OCI-LY1 (cell line): ENCODE measurements around the gene SERINC5.
A peak's percentile ranks its signal among the peaks of the same experiment; 100 is the strongest.
"Not testable (repeated sequence)": the region's sequence is repeated elsewhere in the genome, so short reads cannot be mapped to it uniquely, and the experiment has no call there.

ENCODE experiments used
- H2AFZ ChIP-seq: fragments of 200-600 bp; sonication (generic), shearing (Covaris generic); 2 replicates; pipeline ENCODE4 v1.6.0; 2014; ENCODE audit warnings: antibody characterized with exemption, mild to moderate bottlenecking, low read length
- H3F3A ChIP-seq: fragments of 200-600 bp; sonication (generic), shearing (Covaris generic); 2 replicates; pipeline ENCODE4 v1.6.0; 2014; ENCODE audit warnings: mild to moderate bottlenecking, antibody characterized with exemption, low read length, moderate library complexity; ENCODE audit not compliant: insufficient read depth
- H3K27ac ChIP-seq: fragments of 200-600 bp; sonication (generic); 2 replicates; pipeline ENCODE4 v1.5.1; 2014; ENCODE audit warnings: low read length, mixed run types, mild to moderate bottlenecking, low read depth; ENCODE audit not compliant: poor library complexity, severe bottlenecking
- H3K27me3 ChIP-seq: fragments of 200-600 bp; sonication (generic); 2 replicates; pipeline ENCODE4 v1.6.0; 2014; ENCODE audit warnings: antibody characterized with exemption, mild to moderate bottlenecking, low read length, moderate library complexity; ENCODE audit not compliant: insufficient read depth
- H3K36me3 ChIP-seq: fragments of 200-600 bp; sonication (generic); 2 replicates; pipeline ENCODE4 v1.6.1; 2014; ENCODE audit warnings: mild to moderate bottlenecking, antibody characterized with exemption, low read length, moderate library complexity, mixed read lengths; ENCODE audit not compliant: insufficient read depth
- H3K4me1 ChIP-seq: fragments of 200-600 bp; sonication (generic); 2 replicates; pipeline ENCODE4 v1.5.1; 2014; ENCODE audit warnings: mild to moderate bottlenecking, low read length, moderate library complexity; ENCODE audit not compliant: insufficient read depth, severe bottlenecking
- H3K4me2 ChIP-seq: fragments of 200-600 bp; sonication (generic), shearing (Covaris generic); 2 replicates; pipeline ENCODE4 v1.6.1; 2014; ENCODE audit warnings: low read length
- H3K4me3 ChIP-seq: fragments of 200-600 bp; sonication (generic); 2 replicates; pipeline ENCODE4 v1.5.1; 2014; ENCODE audit warnings: low read length, low read depth, mild to moderate bottlenecking, mixed read lengths; ENCODE audit not compliant: poor library complexity, severe bottlenecking
- H3K79me2 ChIP-seq: fragments of 200-600 bp; shearing (Covaris generic); 2 replicates; pipeline ENCODE4 v1.6.1; 2016; ENCODE audit warnings: mixed run types, low read length, mixed read lengths; ENCODE audit not compliant: insufficient read depth
- H3K9ac ChIP-seq: fragments of 200-600 bp; sonication (generic), shearing (Covaris generic); 2 replicates; pipeline ENCODE4 v1.6.1; 2014; ENCODE audit warnings: mild to moderate bottlenecking, low read length, mixed read lengths
- H3K9me2 ChIP-seq: fragments of 200-600 bp; sonication (generic), shearing (Covaris generic); 2 replicates; pipeline ENCODE4 v1.6.1; 2014; ENCODE audit warnings: low read depth, mild to moderate bottlenecking, low read length, mixed read lengths
- H3K9me3 ChIP-seq: fragments of 200-600 bp; shearing (Covaris generic); 2 replicates; pipeline ENCODE4 v1.6.1; 2014; ENCODE audit warnings: low read length, mixed read lengths
- H4K20me1 ChIP-seq: fragments of 200-600 bp; sonication (generic), shearing (Covaris generic); 2 replicates; pipeline ENCODE4 v1.6.0; 2016; ENCODE audit warnings: mild to moderate bottlenecking, low read length; ENCODE audit not compliant: insufficient read depth
- EZH2 ChIP-seq: fragments of 200-600 bp; sonication (generic), shearing (Covaris generic); IDR thresholded peaks from 2 replicates; pipeline ENCODE4 v1.8.0; 2017; ENCODE audit warnings: borderline replicate concordance, mixed run types, mild to moderate bottlenecking, antibody characterized with exemption, low read length, moderate library complexity, mixed read lengths
- TF ChIP-seq, protein P1 (sequence below): fragments of 200-600 bp; sonication (generic), shearing (Covaris generic); IDR thresholded peaks from 2 replicates; pipeline ENCODE4 v1.5.1; 2017; ENCODE audit warnings: mild to moderate bottlenecking, antibody characterized with exemption, low read length, moderate library complexity, mixed read lengths

Gene SERINC5

DNA sequence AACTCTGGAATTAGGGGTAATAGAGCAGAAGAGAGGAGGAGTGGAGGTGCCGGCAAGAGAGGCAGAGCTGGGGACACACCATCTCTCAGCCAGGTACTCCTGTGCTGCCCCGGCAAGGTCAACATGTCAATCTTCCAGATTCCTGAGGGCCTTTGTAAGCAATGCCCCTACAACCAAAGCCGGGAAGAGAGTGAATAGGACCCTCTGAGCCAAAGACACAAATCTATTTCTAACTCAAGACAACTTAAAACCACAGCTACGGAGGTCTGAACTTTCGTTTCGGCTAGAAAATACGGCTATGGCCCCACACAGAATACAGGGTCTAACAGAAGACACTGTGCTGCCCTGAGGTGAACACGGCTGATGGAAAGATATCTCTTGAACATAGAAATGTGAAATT is 66.6 kb downstream of the SERINC5 start:
- Histone ChIP-seq H3F3A (peaks cover 22% of the 10 kb centered on the region), H3K27me3 (no peaks in the 10 kb centered on the region), H4K20me1 (no peaks in the 10 kb centered on the region), H3K9me3 (no peaks in the 10 kb centered on the region), H3K4me3 (peak overlapping the region; percentile 48), H3K27ac (peak overlapping the region; percentile 99), H3K4me1 (peaks cover 100% of the 10 kb centered on the region), H3K9ac (peak overlapping the region; percentile 69), H3K79me2 (peaks cover 36% of the 10 kb centered on the region), H3K36me3 (peaks cover 10% of the 10 kb centered on the region; the same call in 1 of the 2 replicates), H3K9me2 (no peaks in the 10 kb centered on the region), H3K4me2 (peak overlapping the region; percentile 82), H2AFZ (no peak overlapping the region)
- TF ChIP-seq, protein P1, sequence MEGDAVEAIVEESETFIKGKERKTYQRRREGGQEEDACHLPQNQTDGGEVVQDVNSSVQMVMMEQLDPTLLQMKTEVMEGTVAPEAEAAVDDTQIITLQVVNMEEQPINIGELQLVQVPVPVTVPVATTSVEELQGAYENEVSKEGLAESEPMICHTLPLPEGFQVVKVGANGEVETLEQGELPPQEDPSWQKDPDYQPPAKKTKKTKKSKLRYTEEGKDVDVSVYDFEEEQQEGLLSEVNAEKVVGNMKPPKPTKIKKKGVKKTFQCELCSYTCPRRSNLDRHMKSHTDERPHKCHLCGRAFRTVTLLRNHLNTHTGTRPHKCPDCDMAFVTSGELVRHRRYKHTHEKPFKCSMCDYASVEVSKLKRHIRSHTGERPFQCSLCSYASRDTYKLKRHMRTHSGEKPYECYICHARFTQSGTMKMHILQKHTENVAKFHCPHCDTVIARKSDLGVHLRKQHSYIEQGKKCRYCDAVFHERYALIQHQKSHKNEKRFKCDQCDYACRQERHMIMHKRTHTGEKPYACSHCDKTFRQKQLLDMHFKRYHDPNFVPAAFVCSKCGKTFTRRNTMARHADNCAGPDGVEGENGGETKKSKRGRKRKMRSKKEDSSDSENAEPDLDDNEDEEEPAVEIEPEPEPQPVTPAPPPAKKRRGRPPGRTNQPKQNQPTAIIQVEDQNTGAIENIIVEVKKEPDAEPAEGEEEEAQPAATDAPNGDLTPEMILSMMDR = no peak
- no peak for TF ChIP-seq EZH2

DNA sequence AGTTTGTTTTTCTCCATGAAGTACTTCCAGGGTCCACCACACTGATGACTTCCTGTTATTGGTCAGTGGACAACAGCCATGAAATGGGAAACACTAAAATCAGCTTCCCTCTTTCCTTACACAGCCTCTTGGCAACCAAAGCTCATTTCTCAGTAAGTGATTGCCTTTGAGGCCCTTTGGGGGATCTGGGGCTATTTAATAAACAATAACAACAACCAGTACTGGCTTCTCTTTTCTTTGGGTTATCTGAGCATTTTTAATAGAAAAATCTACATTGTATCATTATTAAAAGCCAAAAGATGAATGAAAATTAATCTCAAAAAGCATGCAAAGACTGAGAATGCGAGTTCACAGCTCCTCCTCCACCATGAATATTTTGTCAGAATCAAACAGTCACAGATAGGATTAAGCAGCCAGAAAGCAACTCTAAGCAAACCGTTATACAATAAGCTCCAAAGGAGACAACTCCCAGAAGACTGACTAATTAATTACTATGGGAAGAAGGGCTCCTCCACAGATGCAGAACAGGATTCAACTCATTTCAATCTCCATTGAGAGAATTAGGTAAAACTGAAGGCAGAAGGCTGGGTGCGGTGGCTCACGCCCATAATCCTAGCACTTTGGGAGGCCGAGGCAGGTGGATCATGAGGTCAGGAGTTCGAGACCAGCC is 68.3 kb downstream of the SERINC5 start:
- peaks cover 100% of the 10 kb centered on the region for H3K4me1 ChIP-seq
- peak overlapping the region; percentile 99 for H3K27ac ChIP-seq

DNA sequence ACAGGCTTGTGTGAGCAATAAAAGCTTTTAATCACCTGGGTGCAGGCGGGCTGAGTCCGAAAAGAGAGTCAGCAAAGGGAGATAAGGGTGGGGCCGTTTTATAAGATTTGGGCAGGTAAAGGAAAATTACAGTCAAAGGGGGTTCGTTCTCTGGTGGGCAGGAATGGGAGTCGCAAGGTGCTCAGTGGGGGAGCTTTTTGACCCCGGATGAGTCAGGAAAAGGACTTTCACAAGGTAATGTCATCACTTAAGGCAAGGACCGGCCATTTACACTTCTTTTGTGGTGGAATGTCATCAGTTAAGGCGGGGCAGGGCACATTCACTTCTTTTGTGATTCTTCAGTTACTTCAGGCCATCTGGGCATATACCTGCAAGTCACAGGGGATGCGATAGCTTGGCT is 70.3 kb downstream of the SERINC5 start:
- not testable (repeated sequence) for H2AFZ ChIP-seq, H4K20me1 ChIP-seq, H3F3A ChIP-seq, H3K27me3 ChIP-seq, H3K9me3 ChIP-seq, H3K9me2 ChIP-seq
- Histone ChIP-seq H3K79me2 (peaks cover 35% of the 10 kb centered on the region), H3K27ac (peak overlapping the region; percentile 99), H3K9ac (peak overlapping the region; percentile 73), H3K4me1 (peaks cover 100% of the 10 kb centered on the region), H3K4me3 (peak overlapping the region; percentile 18), H3K4me2 (peak overlapping the region; percentile 61), H3K36me3 (peaks cover 10% of the 10 kb centered on the region; the same call in 1 of the 2 replicates)

More for the DNA sequence above, 68.3 kb downstream of the SERINC5 start:
- no peak overlapping the region for H3K4me3 ChIP-seq
- H3K9ac ChIP-seq = no peak overlapping the region; the same call in 1 of the 2 replicates
- peaks cover 36% of the 10 kb centered on the region for H3K79me2 ChIP-seq
- TF ChIP-seq EZH2 = no peak
- TF ChIP-seq, protein P1 = no peak
- no peaks in the 10 kb centered on the region for H3K27me3 ChIP-seq
- peaks cover 17% of the 10 kb centered on the region for H3F3A ChIP-seq
- H3K36me3 ChIP-seq = peaks cover 10% of the 10 kb centered on the region; the same call in 1 of the 2 replicates
- no peaks in the 10 kb centered on the region for H4K20me1 ChIP-seq
- H3K9me3 ChIP-seq = no peaks in the 10 kb centered on the region
- H2AFZ ChIP-seq = no peak overlapping the region
- no peaks in the 10 kb centered on the region for H3K9me2 ChIP-seq
- H3K4me2 ChIP-seq = peak overlapping the region; percentile 6; the same call in 1 of the 2 replicates

- H3K36me3 ChIP-seq = peaks cover 10% of the 10 kb centered on the region; the same call in 1 of the 2 replicates
- H4K20me1 ChIP-seq = no peaks in the 10 kb centered on the region
- H3K9ac ChIP-seq = peak overlapping the region; percentile 73
- H2AFZ ChIP-seq = no peak overlapping the region
- no peaks in the 10 kb centered on the region for H3K9me3 ChIP-seq
- TF ChIP-seq, protein P1 = no peak
- TF ChIP-seq EZH2 = no peak
- peak overlapping the region; percentile 18 for H3K4me3 ChIP-seq
- peaks cover 36% of the 10 kb centered on the region for H3K79me2 ChIP-seq
- H3K27me3 ChIP-seq = no peaks in the 10 kb centered on the region
- peaks cover 7% of the 10 kb centered on the region; the same call in 1 of the 2 replicates for H3F3A ChIP-seq
- H3K9me2 ChIP-seq = no peaks in the 10 kb centered on the region
- peak overlapping the region; percentile 99 for H3K27ac ChIP-seq
- H3K4me2 ChIP-seq = peak overlapping the region; percentile 61
- H3K4me1 ChIP-seq = peaks cover 100% of the 10 kb centered on the region
These were observed 70.8 kb downstream of the SERINC5 start for GRCh38 chr5:80185095-80185494.
